GM18517 (cell line): Measurements from ENCODE around the gene HOXD10.

ENCODE experiments used
- ATAC-seq: cut with Tn5 transposase; IDR thresholded peaks from one replicate; pipeline ENCODE4 v1.9.1; 2021; ENCODE audit warnings: mild to moderate bottlenecking, moderate library complexity; ENCODE audit not compliant: unreplicated experiment

HOXD10 gene

GRCh38 chr2:176082525-176082823, 34.1 kb upstream of the HOXD10 start:
- no peak for ATAC-seq

- ATAC-seq, result no peak
Measured at GRCh38 chr2:176082824-176083751, 33.5 kb upstream of the HOXD10 start.

GRCh38 chr2:176083796-176084261, 32.7 kb upstream of the HOXD10 start, which contains the start of gene EVX2:
Gene EVX2 (minus strand): TSS chr2:176083962. CDS start chr2:176083776, 186 bp downstream.
- ATAC-seq, result no peak

- ATAC-seq, result no peak
Measured at GRCh38 chr2:176084611-176085119, 31.9 kb upstream of the HOXD10 start.

GRCh38 chr2:176085120-176085788, 31.3 kb upstream of the HOXD10 start:
- no peak for ATAC-seq

DNA sequence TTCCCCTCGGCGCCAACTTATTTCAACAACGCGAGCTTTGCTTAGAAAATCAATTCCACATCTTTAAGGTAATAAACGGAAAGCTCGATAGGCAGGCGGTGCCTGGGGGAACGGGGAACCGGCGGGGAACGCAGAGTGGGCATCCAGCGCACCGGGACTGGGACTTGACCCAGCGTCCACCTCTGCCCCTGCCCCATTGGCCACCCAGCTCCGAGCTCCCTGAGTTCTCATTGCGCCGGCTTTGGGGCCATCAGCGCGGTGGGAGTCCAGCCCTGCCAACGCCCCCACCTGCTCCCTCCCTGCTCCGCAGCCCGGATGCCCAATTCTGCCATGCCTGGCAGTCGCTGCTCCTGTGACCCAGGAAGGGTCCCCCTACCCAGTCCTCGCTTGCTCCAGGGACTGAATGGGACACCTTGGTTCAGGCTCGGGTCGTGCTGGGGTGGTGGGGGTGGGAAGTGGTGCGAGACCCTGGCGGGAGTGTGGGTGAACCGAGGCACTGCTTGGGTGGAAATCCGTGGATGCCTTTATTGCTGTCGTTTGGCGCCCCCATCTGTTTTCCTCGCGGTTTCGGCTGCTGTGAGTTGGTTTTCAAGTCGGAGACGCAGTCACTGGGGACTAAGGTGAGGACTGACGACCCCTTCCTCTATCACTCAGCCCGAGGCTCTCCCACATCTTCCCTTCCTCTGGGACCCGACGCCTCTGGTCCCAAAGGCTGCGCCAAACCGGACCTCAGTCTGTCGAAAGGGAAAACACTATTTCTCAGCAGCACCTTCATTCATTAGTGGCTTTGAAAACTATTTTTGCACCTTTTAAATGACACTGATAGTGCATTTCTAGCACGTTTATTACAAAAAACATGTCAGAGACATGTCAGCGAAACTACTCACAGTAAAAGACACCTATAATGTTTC, 30.5 kb upstream of the HOXD10 start:
- ATAC-seq, result no peak

GRCh38 chr2:176087330-176088047, 29.1 kb upstream of the HOXD10 start:
- no peak for ATAC-seq

GRCh38 chr2:176088048-176088936, 28.3 kb upstream of the HOXD10 start:
- no peak for ATAC-seq

- no peak for ATAC-seq
Measured at GRCh38 chr2:176088937-176089842, 27.4 kb upstream of the HOXD10 start.

GRCh38 chr2:176089843-176090395, 26.7 kb upstream of the HOXD10 start:
- ATAC-seq, result no peak

DNA sequence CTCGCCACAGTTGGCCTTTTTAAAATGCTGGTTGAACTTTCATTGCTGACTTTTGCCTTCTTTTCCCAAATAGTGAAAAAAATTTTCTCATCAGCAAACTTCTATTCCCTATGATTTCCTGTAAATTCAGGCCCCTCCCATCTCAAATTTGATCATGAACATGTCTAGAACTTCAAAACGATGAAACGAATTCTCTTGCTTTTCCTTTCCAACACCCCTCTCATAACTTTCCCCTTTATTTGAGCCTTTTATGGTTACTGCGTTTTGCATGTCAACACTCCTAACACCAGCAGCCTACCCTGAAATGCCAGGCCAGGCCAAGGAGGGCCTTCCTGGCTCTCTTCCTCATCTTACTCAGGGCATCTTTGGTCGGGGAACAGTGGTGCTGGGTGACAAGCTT, 25.7 kb upstream of the HOXD10 start:
- no peak for ATAC-seq

GRCh38 chr2:176091329-176092258, 25.0 kb upstream of the HOXD10 start:
- no peak for ATAC-seq

DNA sequence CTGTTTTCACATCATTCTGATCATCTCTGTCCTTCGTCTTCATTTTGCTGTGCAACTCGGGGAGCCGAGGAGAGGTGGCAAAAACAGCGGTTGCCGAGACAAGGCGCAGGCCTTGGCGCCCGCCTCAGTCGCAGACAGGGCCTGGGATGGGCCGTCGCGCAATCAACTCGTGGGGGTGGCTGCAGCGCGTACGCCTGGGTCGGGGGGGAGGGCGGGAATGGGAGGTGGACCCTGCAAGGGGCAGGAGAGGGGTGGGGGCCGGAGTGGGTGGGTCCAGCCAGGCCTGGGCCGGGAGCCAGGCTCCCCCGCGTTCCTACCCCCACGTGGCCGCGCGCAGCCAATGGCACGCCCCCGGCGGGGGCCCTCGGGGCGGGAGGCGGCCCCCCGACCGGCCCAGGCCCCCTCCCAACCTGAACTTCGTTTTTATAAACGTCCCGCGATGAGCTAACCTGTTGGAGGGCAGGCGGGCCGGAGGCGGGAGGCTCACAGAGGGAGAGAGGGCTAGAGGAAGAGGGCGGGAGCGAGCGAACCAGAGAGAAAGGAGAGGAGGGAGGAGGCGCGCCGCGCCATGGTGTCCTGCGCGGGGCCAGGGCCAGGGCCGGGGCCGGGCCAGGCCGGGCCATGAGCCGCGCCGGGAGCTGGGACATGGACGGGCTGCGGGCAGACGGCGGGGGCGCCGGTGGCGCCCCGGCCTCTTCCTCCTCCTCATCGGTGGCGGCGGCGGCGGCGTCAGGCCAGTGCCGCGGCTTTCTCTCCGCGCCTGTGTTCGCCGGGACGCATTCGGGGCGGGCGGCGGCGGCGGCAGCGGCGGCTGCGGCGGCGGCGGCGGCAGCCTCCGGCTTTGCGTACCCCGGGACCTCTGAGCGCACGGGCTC, 24.1 kb upstream of the HOXD10 start, which contains the start of gene HOXD13:
TSS of gene HOXD13 (plus strand) at position 452 of the 875 bp plus-strand sequence. CDS start at position 622, 170 bp downstream.
- no peak for ATAC-seq

DNA sequence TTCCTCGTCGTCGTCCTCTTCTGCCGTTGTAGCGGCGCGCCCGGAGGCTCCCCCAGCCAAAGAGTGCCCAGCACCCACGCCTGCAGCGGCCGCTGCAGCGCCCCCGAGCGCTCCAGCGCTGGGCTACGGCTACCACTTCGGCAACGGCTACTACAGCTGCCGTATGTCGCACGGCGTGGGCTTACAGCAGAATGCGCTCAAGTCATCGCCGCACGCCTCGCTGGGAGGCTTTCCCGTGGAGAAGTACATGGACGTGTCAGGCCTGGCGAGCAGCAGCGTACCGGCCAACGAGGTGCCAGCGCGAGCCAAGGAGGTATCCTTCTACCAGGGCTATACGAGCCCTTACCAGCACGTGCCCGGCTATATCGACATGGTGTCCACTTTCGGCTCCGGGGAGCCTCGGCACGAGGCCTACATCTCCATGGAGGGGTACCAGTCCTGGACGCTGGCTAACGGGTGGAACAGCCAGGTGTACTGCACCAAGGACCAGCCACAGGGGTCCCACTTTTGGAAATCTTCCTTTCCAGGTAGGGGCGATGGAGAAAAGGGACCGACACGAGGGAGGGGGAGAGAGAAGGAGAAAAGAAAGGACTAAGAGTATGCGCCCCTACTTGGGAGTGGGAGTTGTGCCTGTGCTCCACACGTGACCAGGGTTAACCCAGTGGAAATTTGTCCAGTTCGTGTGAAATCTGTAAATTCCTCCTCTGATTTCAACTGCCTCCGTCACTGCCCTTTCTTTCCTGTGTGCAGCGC, 23.3 kb upstream of the HOXD10 start:
- ATAC-seq, result no peak

GRCh38 chr2:176093898-176094249, 22.7 kb upstream of the HOXD10 start:
- no peak for ATAC-seq
